ENCODE measurements around the gene TMEM151B.

TMEM151B gene

DNA sequence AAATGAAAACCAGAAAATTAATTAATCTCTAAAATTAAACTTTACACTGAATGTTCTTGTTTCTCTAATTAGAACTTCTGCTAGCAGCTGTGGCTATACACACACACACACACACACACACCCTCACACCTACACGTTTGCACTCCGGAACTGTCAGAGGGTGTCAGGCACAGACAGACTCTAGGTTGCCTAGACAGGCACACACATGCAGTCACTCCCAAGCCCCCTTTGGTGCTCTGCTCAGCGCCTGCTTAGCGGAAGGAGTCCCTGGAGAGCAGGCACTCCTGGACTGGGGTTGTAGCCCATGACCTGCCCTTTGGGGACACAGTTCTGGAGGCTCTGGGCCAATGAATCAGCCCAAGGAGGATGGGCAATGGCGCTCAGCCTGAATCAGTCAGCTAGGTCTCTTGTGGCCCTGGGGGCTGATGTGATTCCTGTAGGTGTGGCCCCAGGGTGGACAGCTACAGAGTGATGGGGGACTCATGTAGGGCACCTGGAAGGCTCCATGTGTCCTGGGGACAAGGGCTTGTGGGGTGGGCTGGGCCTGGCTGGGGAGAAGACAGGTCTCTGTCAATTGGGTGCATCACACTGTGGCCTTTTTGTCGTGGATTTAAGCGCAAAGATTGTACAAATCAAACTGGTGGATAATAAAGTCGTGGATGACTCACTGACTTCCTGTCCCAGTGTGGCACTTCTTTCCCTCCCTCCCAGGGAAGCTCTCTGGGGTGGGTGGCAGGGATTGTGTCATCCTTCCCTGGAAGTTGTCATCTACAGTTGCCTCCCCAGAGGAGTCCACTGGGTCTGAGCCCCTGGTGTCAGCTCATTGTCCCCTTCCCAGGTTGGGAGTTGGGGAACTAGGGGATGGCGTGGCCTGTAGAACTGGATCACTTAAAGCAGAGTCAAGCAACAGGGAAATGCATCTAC is 8.8 kb downstream of the TMEM151B start:
- no peak overlapping the region for H3K4me3 ChIP-seq
- no peak overlapping the region for H3K27ac ChIP-seq
- intact Hi-C loops (cut with DNase I; ENCODE audit: low total_unique reads), result no loop called here
- H3K27me3 ChIP-seq, result peaks cover 0 to 53% of the 10 kb centered on the region in 2 donors
- H3K4me1 ChIP-seq, result peaks cover 0 to 12% (median 9%) of the 10 kb centered on the region in 4 donors
- DNase-seq, result no peak
- no peaks in the 10 kb centered on the region for H3K9me3 ChIP-seq
- no peaks in the 10 kb centered on the region for H3K36me3 ChIP-seq
- TF ChIP-seq, protein P1, sequence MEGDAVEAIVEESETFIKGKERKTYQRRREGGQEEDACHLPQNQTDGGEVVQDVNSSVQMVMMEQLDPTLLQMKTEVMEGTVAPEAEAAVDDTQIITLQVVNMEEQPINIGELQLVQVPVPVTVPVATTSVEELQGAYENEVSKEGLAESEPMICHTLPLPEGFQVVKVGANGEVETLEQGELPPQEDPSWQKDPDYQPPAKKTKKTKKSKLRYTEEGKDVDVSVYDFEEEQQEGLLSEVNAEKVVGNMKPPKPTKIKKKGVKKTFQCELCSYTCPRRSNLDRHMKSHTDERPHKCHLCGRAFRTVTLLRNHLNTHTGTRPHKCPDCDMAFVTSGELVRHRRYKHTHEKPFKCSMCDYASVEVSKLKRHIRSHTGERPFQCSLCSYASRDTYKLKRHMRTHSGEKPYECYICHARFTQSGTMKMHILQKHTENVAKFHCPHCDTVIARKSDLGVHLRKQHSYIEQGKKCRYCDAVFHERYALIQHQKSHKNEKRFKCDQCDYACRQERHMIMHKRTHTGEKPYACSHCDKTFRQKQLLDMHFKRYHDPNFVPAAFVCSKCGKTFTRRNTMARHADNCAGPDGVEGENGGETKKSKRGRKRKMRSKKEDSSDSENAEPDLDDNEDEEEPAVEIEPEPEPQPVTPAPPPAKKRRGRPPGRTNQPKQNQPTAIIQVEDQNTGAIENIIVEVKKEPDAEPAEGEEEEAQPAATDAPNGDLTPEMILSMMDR (IDR thresholded peaks at IDR 0.05), result no peak

DNA sequence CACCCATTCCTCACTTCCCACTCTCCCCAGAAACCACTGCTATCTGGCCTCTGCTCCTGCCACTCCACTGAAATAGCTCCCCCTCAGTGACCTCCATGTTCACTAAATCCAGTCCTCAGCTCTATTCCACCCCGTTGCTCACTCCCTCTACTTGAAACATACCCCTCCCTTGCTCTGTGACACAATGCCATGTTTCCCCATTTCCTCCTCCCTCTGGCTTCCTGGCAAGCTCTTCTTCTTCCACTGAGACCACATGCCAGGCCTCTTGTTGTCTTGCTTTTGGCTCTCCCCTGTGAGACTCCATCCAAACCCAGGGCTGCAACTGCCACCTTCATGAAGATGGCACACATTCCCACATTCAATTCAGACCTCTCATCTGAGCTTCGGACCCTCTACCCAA is 13.9 kb downstream of the TMEM151B start:
- Histone ChIP-seq H3K4me3 (no peak overlapping the region), H3K27ac (no peak overlapping the region), H3K36me3 (no peaks in the 10 kb centered on the region), H3K9me3 (no peaks in the 10 kb centered on the region), H3K4me1 (peaks cover 0 to 8% (median 0%) of the 10 kb centered on the region in 4 donors), H3K27me3 (peaks cover 0 to 29% of the 10 kb centered on the region in 2 donors)
- TF ChIP-seq, protein P1 (IDR thresholded peaks at IDR 0.05), result no peak
- intact Hi-C loops (cut with DNase I; ENCODE audit: low total_unique reads), result no loop called here
- DNase-seq, result no peak

DNA sequence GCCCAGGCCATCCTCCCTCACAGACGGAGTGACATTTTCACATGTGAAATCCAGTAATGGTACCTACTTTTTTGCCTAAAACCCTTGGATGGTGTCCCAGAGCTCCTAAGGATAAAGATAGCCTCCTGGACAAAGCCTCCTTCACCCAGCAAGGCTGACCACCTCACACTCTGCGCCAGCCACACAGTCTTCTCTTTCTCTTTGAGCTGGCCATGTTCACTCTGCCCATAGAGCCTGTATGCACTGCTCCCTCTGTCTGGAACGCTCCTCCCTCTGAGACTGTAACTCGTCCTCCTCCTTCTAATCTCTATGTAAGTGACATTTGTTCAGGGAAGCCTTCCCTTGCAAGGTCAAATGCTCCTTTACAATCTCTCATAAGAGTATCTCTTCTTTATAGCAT is 14.6 kb downstream of the TMEM151B start:
- TF ChIP-seq, protein P1 (IDR thresholded peaks at IDR 0.05), result no peak
- no peak overlapping the region for H3K4me3 ChIP-seq
- H3K27ac ChIP-seq, result no peak overlapping the region
- no peak for DNase-seq
- H3K36me3 ChIP-seq, result no peaks in the 10 kb centered on the region
- peaks cover 0 to 8% (median 0%) of the 10 kb centered on the region in 4 donors for H3K4me1 ChIP-seq
- intact Hi-C loops (cut with DNase I; ENCODE audit: low total_unique reads), result no loop called here
- no peaks in the 10 kb centered on the region for H3K9me3 ChIP-seq
- peaks cover 0 to 27% of the 10 kb centered on the region in 2 donors for H3K27me3 ChIP-seq

DNA sequence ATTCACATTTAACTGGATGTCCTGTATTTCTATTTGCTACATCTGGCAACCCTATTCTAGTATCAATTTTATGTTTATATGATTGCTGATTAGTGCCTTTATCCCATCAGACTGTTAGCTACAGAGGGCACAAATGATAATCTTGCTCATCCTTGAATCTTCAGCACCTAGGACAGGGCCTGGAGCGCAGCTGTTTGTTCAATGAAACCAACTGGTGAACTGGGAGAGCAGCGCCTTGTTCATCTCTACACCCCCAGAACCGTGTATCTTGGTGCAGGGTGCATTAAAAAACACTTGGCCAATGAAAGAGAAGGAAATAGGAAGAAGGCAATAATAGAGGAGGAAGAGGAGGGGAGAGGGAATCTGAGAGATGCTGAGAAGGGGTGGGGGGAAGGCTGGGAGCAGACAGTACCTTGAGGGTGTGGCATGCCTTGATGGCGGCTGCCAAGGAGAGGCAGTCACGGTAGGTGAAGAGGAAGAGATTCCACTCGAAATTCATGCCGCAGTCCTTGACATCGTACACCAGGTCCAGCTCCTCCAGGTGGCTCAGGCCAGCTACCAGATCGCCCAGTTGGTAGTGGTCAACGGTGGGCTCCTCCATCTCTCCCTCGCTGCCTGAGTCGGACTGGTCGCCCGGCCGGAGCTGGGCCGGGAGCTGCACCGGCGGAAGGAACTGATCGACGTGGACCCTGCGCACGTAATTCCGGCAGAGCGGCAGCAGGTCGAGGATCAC is 15.5 kb downstream of the TMEM151B start:
- DNase-seq, result no peak
- H3K36me3 ChIP-seq, result no peaks in the 10 kb centered on the region

DNA sequence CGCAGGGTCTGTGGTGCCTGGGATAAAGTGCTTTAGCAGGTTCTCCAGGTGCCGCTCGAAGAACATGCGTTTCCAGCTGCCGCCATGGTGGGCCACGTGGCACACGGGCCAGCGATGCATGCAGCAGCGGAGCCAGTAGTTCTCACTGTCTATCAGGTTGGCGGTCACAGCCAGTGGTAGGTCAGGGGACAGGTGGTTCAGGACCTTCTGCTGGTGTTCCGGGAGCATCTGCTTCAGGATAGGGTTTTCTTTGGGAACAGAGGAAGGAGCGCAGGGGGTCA is 16.0 kb downstream of the TMEM151B start:
- intact Hi-C loops (cut with DNase I; ENCODE audit: low total_unique reads), result no loop called here
- Histone ChIP-seq H3K27ac (no peak overlapping the region), H3K9me3 (no peaks in the 10 kb centered on the region), H3K4me3 (no peak overlapping the region), H3K27me3 (peaks cover 0 to 36% of the 10 kb centered on the region in 2 donors), H3K4me1 (peaks cover 0 to 8% (median 0%) of the 10 kb centered on the region in 4 donors), H3K36me3 (no peaks in the 10 kb centered on the region)
- no peak for DNase-seq
- TF ChIP-seq, protein P1 (IDR thresholded peaks at IDR 0.05), result no peak

More for the DNA sequence above, 15.5 kb downstream of the TMEM151B start:
- intact Hi-C loops (cut with DNase I; ENCODE audit: low total_unique reads), result no loop called here
- H3K4me1 ChIP-seq, result peaks cover 0 to 8% (median 0%) of the 10 kb centered on the region in 4 donors
- no peak overlapping the region for H3K27ac ChIP-seq
- H3K27me3 ChIP-seq, result peaks cover 0 to 34% of the 10 kb centered on the region in 2 donors
- no peaks in the 10 kb centered on the region for H3K9me3 ChIP-seq
- TF ChIP-seq, protein P1 (IDR thresholded peaks at IDR 0.05), result no peak
- H3K4me3 ChIP-seq, result no peak overlapping the region

All from tibial artery (tissue), 4 donors.